H1 (cell line): ENCODE data around the gene FLRT1. TPM values are rescaled to one million over a fixed set of nuclear protein-coding genes. Genes with fewer than 3 reads are reported as not detected.

Source experiments
- ASH2L ChIP-seq: fragments of 200-600, 300-600 bp; sonication (generic); IDR thresholded peaks from one replicate; pipeline ENCODE4 v1.7.1; 2017; ENCODE audit warnings: low read length
- HDAC6 ChIP-seq: IDR thresholded peaks from one replicate; pipeline ENCODE4 v1.7.1; 2012; ENCODE audit warnings: low read depth, mild to moderate bottlenecking, inconsistent platforms, low read length, moderate library complexity
- KDM1A ChIP-seq: fragments of 200-600, 300-600 bp; sonication (generic); IDR thresholded peaks from 2 replicates; pipeline ENCODE4 v1.7.1; 2016; ENCODE audit warnings: mild to moderate bottlenecking, low read length, borderline replicate concordance
- RXRA ChIP-seq: IDR thresholded peaks from 2 replicates; pipeline ENCODE4 v1.6.1; 2011; ENCODE audit warnings: low read depth, mild to moderate bottlenecking, low read length, moderate library complexity; ENCODE audit not compliant: insufficient read depth
- SP1 ChIP-seq: IDR thresholded peaks from 2 replicates; pipeline ENCODE4 v1.6.1; 2011; ENCODE audit warnings: low read depth, low read length
- polyA plus RNA-seq, 7 experiments: library from polyadenylated mRNA; depleted of rRNA in 3 of 7; stranded (reverse) in 5 of 7; unstranded in 2 of 7; fragments of >200 nt in 5 of 7; fragments of 200-250 nt in 2 of 7; gene quantifications; 1 replicate in 5 of 7; 2 replicates in 1 of 7; 4 replicates in 1 of 7; pipeline versions ENCODE4 v1.2.1 to v1.2.3, GENCODE V29; 2011 to 2013; ENCODE audit warnings: missing spikeins in 2 of 7, mixed read lengths in 2 of 7
- total RNA-seq: library from RNA; stranded (reverse); fragmentation: NEBNext Ultra II Directional; extraction: Animal tissue kit (Norgen Biotek cat#: 25700); gene quantifications from 2 replicates; pipeline ENCODE4 v1.2.1, GENCODE V29; 2021

Gene FLRT1
- total and polyA plus RNA-seq, 2 of the 8 experiments (the other 6 are each of a cell fraction or from before 2014, with no cell fraction given): 0.14 to 0.28 TPM

DNA sequence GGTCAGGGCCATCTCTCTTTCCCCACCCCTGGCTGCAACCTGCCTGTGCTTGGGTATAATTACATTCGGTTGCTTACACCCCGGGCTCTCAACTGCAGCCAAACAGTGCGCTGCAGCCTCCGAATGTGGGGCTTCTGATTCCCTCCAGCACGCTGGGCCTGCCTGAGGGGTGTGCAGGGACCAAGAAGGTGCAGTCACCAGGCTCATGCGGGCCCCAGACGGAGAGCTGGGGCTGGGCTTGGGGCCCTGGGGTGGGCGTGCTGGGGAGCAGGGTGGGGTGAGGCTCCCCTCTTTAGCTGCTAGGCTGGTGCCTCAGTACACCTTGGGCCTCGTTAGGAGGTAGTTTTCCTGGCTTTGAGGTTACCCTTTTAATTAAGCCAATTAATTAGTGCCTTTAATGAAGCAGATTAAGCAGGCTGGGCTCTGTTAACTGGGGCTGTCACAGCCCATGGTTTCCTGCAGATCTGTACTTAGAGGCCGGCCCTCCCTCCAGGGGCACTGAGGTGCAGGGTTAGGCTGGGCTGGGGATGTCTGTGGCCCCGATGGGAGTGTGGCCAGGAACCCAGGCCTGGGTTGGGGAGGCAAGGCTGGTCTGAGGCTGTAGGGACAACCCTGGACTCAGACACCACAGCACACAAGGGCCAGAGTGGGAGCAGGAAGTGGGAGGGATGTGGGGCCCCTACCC is 17.3 kb downstream of the FLRT1 start (continued):
- TF ChIP-seq SP1: no peak
- TF ChIP-seq HDAC6: no peak
- no peak for TF ChIP-seq RXRA
- no peak for TF ChIP-seq ASH2L
- no peak for TF ChIP-seq KDM1A
